Osteoblast (primary cell): ENCODE measurements around the gene PEX26. TPM values are rescaled to one million over a fixed set of nuclear protein-coding genes. Genes with fewer than 3 reads are reported as not detected.
"Not testable (repeated sequence)": the region's sequence is repeated elsewhere in the genome, so short reads cannot be mapped to it uniquely, and the experiment has no call there.

Experiments used
- DNase-seq: peaks from one replicate; pipeline ENCODE4 v3.0.0; 2011; ENCODE audit warnings: low spot score, mixed read lengths; ENCODE audit not compliant: insufficient read length; ENCODE audit errors: missing footprints
- H2AFZ ChIP-seq: 2 replicates; pipeline ENCODE4 v1.6.0; 2011; ENCODE audit warnings: mild to moderate bottlenecking, low read length
- H3K27ac ChIP-seq: 2 replicates; pipeline ENCODE4 v1.5.1; 2011; ENCODE audit warnings: mild to moderate bottlenecking, low read depth, low read length, moderate library complexity
- H3K27me3 ChIP-seq: 2 replicates; pipeline ENCODE4 v1.6.0; 2012; ENCODE audit warnings: mild to moderate bottlenecking, control low read depth, inconsistent platforms, low read length, moderate library complexity; ENCODE audit not compliant: insufficient read depth
- H3K36me3 ChIP-seq: 2 replicates; pipeline ENCODE4 v1.5.1; 2011; ENCODE audit warnings: mild to moderate bottlenecking, low read length, control low read depth, moderate library complexity; ENCODE audit not compliant: insufficient read depth
- H3K4me1 ChIP-seq: 2 replicates; pipeline ENCODE4 v1.5.1; 2011; ENCODE audit warnings: mild to moderate bottlenecking, low read length, control low read depth, moderate library complexity; ENCODE audit not compliant: insufficient read depth
- H3K4me2 ChIP-seq: 2 replicates; pipeline ENCODE4 v1.6.0; 2011; ENCODE audit warnings: mild to moderate bottlenecking, low read length; ENCODE audit not compliant: insufficient read depth
- H3K4me3 ChIP-seq: fragments of 200-600 bp; sonication (generic); 3 replicates; pipeline ENCODE4 v1.5.1; 2012; ENCODE audit warnings: mild to moderate bottlenecking, low read length, inconsistent platforms; ENCODE audit not compliant: insufficient read depth
- H3K79me2 ChIP-seq: 2 replicates; pipeline ENCODE4 v1.6.0; 2012; ENCODE audit warnings: mild to moderate bottlenecking, low read length, control low read depth, inconsistent platforms; ENCODE audit not compliant: insufficient read depth
- H3K9me3 ChIP-seq: 2 replicates; pipeline ENCODE4 v1.5.1; 2011; ENCODE audit warnings: low read depth, low read length, control low read depth
- H4K20me1 ChIP-seq: 2 replicates; pipeline ENCODE4 v1.6.0; 2012; ENCODE audit warnings: mild to moderate bottlenecking, low read length, control low read depth; ENCODE audit not compliant: insufficient read depth
- CTCF ChIP-seq: IDR thresholded peaks from 2 replicates; pipeline ENCODE4 v1.5.1; 2011; ENCODE audit warnings: mild to moderate bottlenecking, low read depth, low read length, moderate library complexity; ENCODE audit errors: extremely low read depth
- total RNA-seq: library from RNA; depleted of rRNA; stranded (reverse); fragments of >200 nt; gene quantifications from 2 replicates; pipeline ENCODE4 v1.2.3, GENCODE V29; 2012

Gene PEX26
- total RNA-seq, 1 donor = 26.8 TPM

GRCh38 chr22:18136563-18137320, 59.0 kb downstream of the PEX26 start:
- Histone ChIP-seq H2AFZ (no peak overlapping the region), H3K27me3 (no peaks in the 10 kb centered on the region), H4K20me1 (no peaks in the 10 kb centered on the region), H3K4me1 (no peaks in the 10 kb centered on the region), H3K36me3 (no peaks in the 10 kb centered on the region), H3K4me2 (no peak overlapping the region), H3K4me3 (no peak overlapping the region), H3K79me2 (no peaks in the 10 kb centered on the region), H3K27ac (no peak overlapping the region), H3K9me3 (no peaks in the 10 kb centered on the region)
- no peak for TF ChIP-seq CTCF
- DNase-seq = peak; percentile 61

DNA sequence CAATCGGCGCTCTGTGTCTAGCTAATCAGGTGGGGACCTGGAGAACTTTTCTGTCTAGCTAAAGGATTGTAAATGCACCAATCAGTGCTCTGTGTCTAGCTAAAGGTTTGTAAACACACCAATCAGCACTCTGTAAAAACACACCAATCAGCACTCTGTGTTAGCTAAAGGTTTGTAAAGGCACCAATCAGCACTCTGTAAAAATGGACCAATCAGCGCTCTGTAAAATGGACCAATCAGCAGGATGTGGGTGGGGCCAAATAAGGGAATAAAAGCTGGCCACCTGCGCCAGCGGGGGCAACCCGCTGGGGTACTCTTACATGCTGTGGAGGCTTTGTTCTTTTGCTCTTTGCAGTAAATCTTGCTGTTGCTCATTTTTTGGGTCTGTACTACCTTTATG, 63.2 kb downstream of the PEX26 start:
- H3K36me3 ChIP-seq = not testable (repeated sequence)

DNA sequence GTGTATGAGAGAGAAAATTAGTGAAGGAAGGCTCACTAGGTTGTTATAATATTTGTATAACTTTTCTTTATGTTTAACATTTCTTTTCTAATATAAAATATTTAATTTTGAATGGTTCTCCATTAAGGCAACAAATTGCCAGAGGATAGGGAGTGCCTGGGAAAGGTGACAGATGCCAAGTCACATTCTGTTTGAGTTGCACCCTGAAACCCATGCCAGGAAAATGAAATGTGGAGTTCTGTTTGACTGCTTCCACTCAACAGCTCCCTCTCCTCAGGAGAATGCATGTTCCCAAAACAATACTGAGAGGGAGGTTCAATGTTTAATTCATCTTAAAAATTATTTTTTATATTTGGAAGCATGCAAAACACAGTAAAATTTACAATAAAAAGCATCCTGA, 66.3 kb downstream of the PEX26 start:
- H3K79me2 ChIP-seq = no peaks in the 10 kb centered on the region
- DNase-seq = no peak
- no peak overlapping the region for H3K27ac ChIP-seq
- no peaks in the 10 kb centered on the region for H3K27me3 ChIP-seq
- H3K4me3 ChIP-seq = no peak overlapping the region
- H3K4me2 ChIP-seq = no peak overlapping the region
- no peaks in the 10 kb centered on the region for H3K36me3 ChIP-seq
- H3K4me1 ChIP-seq = no peaks in the 10 kb centered on the region
- H2AFZ ChIP-seq = no peak overlapping the region
- no peaks in the 10 kb centered on the region for H3K9me3 ChIP-seq
- no peak for TF ChIP-seq CTCF
- no peaks in the 10 kb centered on the region for H4K20me1 ChIP-seq

More for the DNA sequence above, 63.2 kb downstream of the PEX26 start:
- not testable (repeated sequence) for H3K4me2 ChIP-seq, H3K79me2 ChIP-seq, H4K20me1 ChIP-seq, H3K27me3 ChIP-seq, H3K27ac ChIP-seq, H3K4me3 ChIP-seq, H3K4me1 ChIP-seq, H2AFZ ChIP-seq, DNase-seq, H3K9me3 ChIP-seq

- Histone ChIP-seq H3K9me3 (no peaks in the 10 kb centered on the region), H3K27ac (no peak overlapping the region), H3K4me2 (no peak overlapping the region), H3K27me3 (no peaks in the 10 kb centered on the region), H3K36me3 (no peaks in the 10 kb centered on the region), H4K20me1 (no peaks in the 10 kb centered on the region), H3K4me1 (peaks cover 4% of the 10 kb centered on the region), H3K79me2 (no peaks in the 10 kb centered on the region), H3K4me3 (no peak overlapping the region), H2AFZ (no peak overlapping the region)
- DNase-seq = no peak
- TF ChIP-seq CTCF = no peak
Observed at GRCh38 chr22:18145676-18146388, 68.0 kb downstream of the PEX26 start.
